Calu3 (cell line): ENCODE results near the gene COL4A2. TPM values are rescaled to one million over a fixed set of nuclear protein-coding genes. Genes with fewer than 3 reads are reported as not detected.

Experiments used
- BruUV-seq: library from RNA; stranded (reverse); fragments of 400-500 nt; replicated peaks from 2 replicates; lab custom pipeline; 2021; lab: Mats Ljungman, UMichigan
- CTCF ChIA-PET: fragments of 300-600 bp; sonication (Branson Sonifier 250); formaldehyde crosslinking; loops from one replicate; lab custom pipeline; 2022; ENCODE audit warnings: antibody characterized with exemption; lab: Charles Lee
- DNase-seq: peaks from one replicate; pipeline ENCODE4 v3.0.0; 2022
- H3K27ac Mint-ChIP-seq: one replicate; pipeline ENCODE4 v1.8.0; 2022; ENCODE audit warnings: mixed read lengths; ENCODE audit not compliant: unreplicated experiment
- H3K27me3 Mint-ChIP-seq: one replicate; pipeline ENCODE4 v1.8.0; 2022; ENCODE audit warnings: mixed read lengths; ENCODE audit not compliant: unreplicated experiment
- H3K36me3 Mint-ChIP-seq: one replicate; pipeline ENCODE4 v1.8.0; 2022; ENCODE audit warnings: mild to moderate bottlenecking, moderate library complexity, mixed read lengths; ENCODE audit not compliant: insufficient read depth, unreplicated experiment
- H3K4me1 Mint-ChIP-seq: one replicate; pipeline ENCODE4 v1.8.0; 2022; ENCODE audit warnings: mild to moderate bottlenecking, low read depth, mixed read lengths; ENCODE audit not compliant: unreplicated experiment
- H3K4me3 Mint-ChIP-seq: one replicate; pipeline ENCODE4 v1.8.0; 2022; ENCODE audit warnings: mild to moderate bottlenecking, low read depth, moderate library complexity, mixed read lengths; ENCODE audit not compliant: unreplicated experiment
- H3K9me3 Mint-ChIP-seq: one replicate; pipeline ENCODE4 v1.8.0; 2022; ENCODE audit warnings: low read depth, mixed read lengths; ENCODE audit not compliant: unreplicated experiment
- intact Hi-C: fragments of 100-400 bp; cut with micrococcal nuclease; formaldehyde crosslinking; loops from one replicate; pipeline ENCODE4 v1.10.0; 2022; ENCODE audit not compliant: unreplicated experiment
- total RNA-seq: library from RNA; stranded (reverse); gene quantifications from 2 replicates; pipeline ENCODE4 v1.2.3, GENCODE V29; 2022
- TF ChIP-seq, protein P1 (sequence below): fragments of 200-600 bp; IDR thresholded peaks from one replicate; pipeline ENCODE4 v1.8.0; 2022; ENCODE audit warnings: antibody characterized with exemption; ENCODE audit not compliant: unreplicated experiment

The COL4A2 gene
- total RNA-seq, 1 experiment from 2014 or later, result 0.42 TPM

DNA sequence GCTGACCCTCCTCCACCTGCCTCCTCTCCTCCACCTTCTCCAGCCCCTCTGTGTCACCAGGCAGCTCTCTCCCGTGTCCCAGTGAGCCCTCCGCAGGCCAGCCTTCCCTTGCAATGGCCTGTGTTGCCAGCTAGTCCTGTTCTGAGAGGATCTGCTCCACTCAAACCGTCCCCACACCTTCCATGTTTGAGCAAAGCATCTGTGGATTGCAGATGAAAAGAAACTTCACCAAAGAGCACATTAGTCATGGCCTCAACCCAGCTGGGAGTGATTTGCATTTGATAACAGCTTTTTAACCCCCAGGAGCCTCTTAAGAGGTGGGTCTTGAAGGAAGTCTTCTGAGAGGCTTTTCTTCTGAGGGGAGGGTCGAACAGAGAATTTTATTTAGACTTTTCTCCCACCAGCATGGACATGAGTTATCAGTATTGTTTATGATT lies 72.8 kb downstream of the COL4A2 start:
- no peaks in the 10 kb centered on the region for H3K9me3 Mint-ChIP-seq
- peak overlapping the region; percentile 16 for H3K4me3 Mint-ChIP-seq
- no TSS peak for BruUV-seq
- peaks cover 19% of the 10 kb centered on the region for H3K4me1 Mint-ChIP-seq
- H3K27me3 Mint-ChIP-seq, result no peaks in the 10 kb centered on the region
- peak; percentile 1 for DNase-seq
- TF ChIP-seq, protein P1, sequence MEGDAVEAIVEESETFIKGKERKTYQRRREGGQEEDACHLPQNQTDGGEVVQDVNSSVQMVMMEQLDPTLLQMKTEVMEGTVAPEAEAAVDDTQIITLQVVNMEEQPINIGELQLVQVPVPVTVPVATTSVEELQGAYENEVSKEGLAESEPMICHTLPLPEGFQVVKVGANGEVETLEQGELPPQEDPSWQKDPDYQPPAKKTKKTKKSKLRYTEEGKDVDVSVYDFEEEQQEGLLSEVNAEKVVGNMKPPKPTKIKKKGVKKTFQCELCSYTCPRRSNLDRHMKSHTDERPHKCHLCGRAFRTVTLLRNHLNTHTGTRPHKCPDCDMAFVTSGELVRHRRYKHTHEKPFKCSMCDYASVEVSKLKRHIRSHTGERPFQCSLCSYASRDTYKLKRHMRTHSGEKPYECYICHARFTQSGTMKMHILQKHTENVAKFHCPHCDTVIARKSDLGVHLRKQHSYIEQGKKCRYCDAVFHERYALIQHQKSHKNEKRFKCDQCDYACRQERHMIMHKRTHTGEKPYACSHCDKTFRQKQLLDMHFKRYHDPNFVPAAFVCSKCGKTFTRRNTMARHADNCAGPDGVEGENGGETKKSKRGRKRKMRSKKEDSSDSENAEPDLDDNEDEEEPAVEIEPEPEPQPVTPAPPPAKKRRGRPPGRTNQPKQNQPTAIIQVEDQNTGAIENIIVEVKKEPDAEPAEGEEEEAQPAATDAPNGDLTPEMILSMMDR, result no peak
- intact Hi-C loops, result loop anchor here (5.0 kb wide), 1 partner anchor 62 kb away; no protein-coding TSS in a partner anchor
- CTCF ChIA-PET, result no interaction called here
- H3K27ac Mint-ChIP-seq, result peak overlapping the region; percentile 87
- H3K36me3 Mint-ChIP-seq, result peaks cover 9% of the 10 kb centered on the region

DNA sequence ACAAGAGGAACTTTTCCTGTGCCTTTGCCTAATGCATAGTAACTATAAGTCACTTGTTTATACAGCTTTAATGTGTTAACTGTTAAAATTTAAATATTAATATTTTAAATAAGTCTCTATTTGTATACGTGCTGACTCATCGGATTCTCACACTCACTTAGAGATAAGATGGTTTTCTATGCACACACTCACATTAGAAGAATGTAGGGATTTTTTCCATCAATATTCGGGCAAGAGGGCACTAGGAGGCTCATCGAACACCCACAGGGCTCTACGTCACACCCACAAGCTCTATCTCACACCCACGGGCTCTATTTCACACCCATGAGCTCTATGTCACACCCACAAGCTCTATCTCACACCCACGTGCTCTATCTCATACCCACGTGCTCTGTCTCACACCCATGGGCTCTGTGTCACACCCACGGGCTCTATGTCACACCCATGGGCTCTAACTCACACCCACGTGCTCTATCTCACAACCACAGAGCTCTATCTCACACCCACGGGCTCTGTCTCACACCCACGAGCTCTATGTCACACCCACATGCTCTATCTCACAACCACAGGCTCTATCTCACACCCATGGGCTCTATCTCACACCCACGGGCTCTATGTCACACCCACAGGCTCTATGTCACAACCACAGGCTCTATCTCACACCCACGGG lies 73.4 kb downstream of the COL4A2 start:
- no TSS peak for BruUV-seq
- Mint-ChIP-seq H3K36me3 (peaks cover 9% of the 10 kb centered on the region), H3K9me3 (no peaks in the 10 kb centered on the region), H3K4me1 (peaks cover 19% of the 10 kb centered on the region), H3K27ac (peak overlapping the region; percentile 99), H3K4me3 (peak overlapping the region; percentile 16), H3K27me3 (no peaks in the 10 kb centered on the region)
- peak; percentile 1 for DNase-seq
- CTCF ChIA-PET, result no interaction called here
- intact Hi-C loops, result loop anchor here (5.0 kb wide), 1 partner anchor 62 kb away; no protein-coding TSS in a partner anchor
- TF ChIP-seq, protein P1, result no peak

DNA sequence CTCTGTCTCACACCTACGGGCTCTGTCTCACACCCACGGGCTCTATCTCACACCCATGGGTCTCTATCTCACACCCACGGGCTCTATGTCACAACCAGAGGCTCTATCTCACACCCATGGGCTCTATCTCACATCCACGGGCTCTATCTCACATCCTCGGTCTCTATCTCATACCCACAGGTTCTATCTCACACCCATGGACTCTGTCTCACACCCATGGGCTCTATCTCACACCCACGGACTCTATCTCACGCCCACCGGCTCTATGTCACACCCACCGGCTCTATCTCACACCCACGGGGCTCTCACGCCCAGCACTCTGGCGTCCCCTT lies 73.9 kb downstream of the COL4A2 start:
- CTCF ChIA-PET, result no interaction called here
- Mint-ChIP-seq H3K4me1 (peaks cover 19% of the 10 kb centered on the region), H3K27me3 (no peaks in the 10 kb centered on the region), H3K36me3 (peaks cover 9% of the 10 kb centered on the region), H3K9me3 (no peaks in the 10 kb centered on the region), H3K27ac (peak overlapping the region; percentile 99), H3K4me3 (peak overlapping the region; percentile 16)
- TF ChIP-seq, protein P1, result no peak
- intact Hi-C loops, result loop anchor here (5.0 kb wide), 1 partner anchor 61 kb away; no protein-coding TSS in a partner anchor
- no peak for DNase-seq
- no TSS peak for BruUV-seq

DNA sequence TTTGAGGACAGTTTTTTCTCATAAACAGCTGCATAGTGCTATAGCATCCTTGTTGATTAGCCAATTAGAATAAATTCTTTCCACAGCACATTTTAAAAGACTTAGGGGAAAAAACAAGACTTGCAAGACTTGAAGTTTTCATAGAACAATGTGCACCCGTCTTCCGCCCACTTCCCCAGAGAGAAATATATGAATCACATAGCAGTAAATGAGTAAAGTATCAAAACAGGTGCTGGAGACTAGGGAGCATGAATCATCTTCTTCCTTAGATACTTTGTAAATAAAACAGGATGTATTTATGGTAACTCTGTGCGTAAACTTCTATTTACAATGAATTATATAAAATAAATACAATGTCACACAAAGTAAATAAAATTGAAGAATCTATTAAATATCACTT lies 75.1 kb downstream of the COL4A2 start:
- CTCF ChIA-PET, result no interaction called here
- intact Hi-C loops, result loop anchor here (5.0 kb wide), 1 partner anchor 60 kb away; no protein-coding TSS in a partner anchor
- peaks cover 19% of the 10 kb centered on the region for H3K4me1 Mint-ChIP-seq
- H3K36me3 Mint-ChIP-seq, result peaks cover 9% of the 10 kb centered on the region
- H3K4me3 Mint-ChIP-seq, result no peak overlapping the region
- H3K27me3 Mint-ChIP-seq, result no peaks in the 10 kb centered on the region
- no TSS peak for BruUV-seq
- H3K9me3 Mint-ChIP-seq, result no peaks in the 10 kb centered on the region
- H3K27ac Mint-ChIP-seq, result peak overlapping the region; percentile 99
- no peak for DNase-seq
- TF ChIP-seq, protein P1, result no peak
